ENCODE results near the gene PFKFB1.

PFKFB1 gene

GRCh38 chrX:54994099-54994498 is at the start of gene PFKFB1:
TSS of gene PFKFB1 (minus strand) at chrX:54994188. CDS start at chrX:54994007, 181 bp downstream.
- no peak for DNase-seq

GRCh38 chrX:55041514-55041913 is 47.5 kb upstream of the PFKFB1 start:
- DNase-seq: no peak

- no peak for DNase-seq
Observed at GRCh38 chrX:55039471-55039870, 45.5 kb upstream of the PFKFB1 start.

GRCh38 chrX:55033429-55033828 is 39.4 kb upstream of the PFKFB1 start:
- DNase-seq: no peak

- DNase-seq: no peak
Observed at GRCh38 chrX:55030271-55031205, 36.5 kb upstream of the PFKFB1 start, which contains the start of gene ALAS2. TSS of gene ALAS2 (minus strand) at chrX:55030977. CDS start at chrX:55026000, 4,977 bp downstream.

- DNase-seq: no peak
Observed at GRCh38 chrX:55029291-55029690, 35.3 kb upstream of the PFKFB1 start.

- DNase-seq: no peak
Observed at GRCh38 chrX:55028611-55029010, 34.6 kb upstream of the PFKFB1 start.

GRCh38 chrX:55028040-55028439 is 34.1 kb upstream of the PFKFB1 start:
- DNase-seq: no peak

GRCh38 chrX:55026840-55027239 is 32.9 kb upstream of the PFKFB1 start:
- DNase-seq: no peak

GRCh38 chrX:55026143-55026542 is 32.2 kb upstream of the PFKFB1 start:
- DNase-seq: no peak

- DNase-seq: no peak
Observed at GRCh38 chrX:55014897-55015299, 20.9 kb upstream of the PFKFB1 start.

GRCh38 chrX:55011294-55011693 is 17.3 kb upstream of the PFKFB1 start:
- DNase-seq: no peak

- no peak for DNase-seq
Observed at GRCh38 chrX:55008571-55009358, 14.8 kb upstream of the PFKFB1 start.

- no peak for DNase-seq
Observed at GRCh38 chrX:55007656-55008055, 13.7 kb upstream of the PFKFB1 start.

- DNase-seq: no peak
Observed at GRCh38 chrX:55006827-55007621, 13.0 kb upstream of the PFKFB1 start.

GRCh38 chrX:55005256-55005655 is 11.3 kb upstream of the PFKFB1 start:
- DNase-seq: no peak

GRCh38 chrX:55004231-55004630 is 10.2 kb upstream of the PFKFB1 start:
- DNase-seq: no peak

GRCh38 chrX:54999717-55000598 is 6.0 kb upstream of the PFKFB1 start, which contains the start of gene APEX2:
TSS of gene APEX2 (plus strand) at chrX:55000363. CDS start at chrX:55000423, 60 bp downstream.
- DNase-seq: peak; percentile 92

GRCh38 chrX:54995621-54996020 is 1.6 kb upstream of the PFKFB1 start:
- DNase-seq: no peak

- no peak for DNase-seq
Observed at GRCh38 chrX:54994668-54995351, 822 bp upstream of the PFKFB1 start.
